ENCODE data around the gene SMOC1.

DNA sequence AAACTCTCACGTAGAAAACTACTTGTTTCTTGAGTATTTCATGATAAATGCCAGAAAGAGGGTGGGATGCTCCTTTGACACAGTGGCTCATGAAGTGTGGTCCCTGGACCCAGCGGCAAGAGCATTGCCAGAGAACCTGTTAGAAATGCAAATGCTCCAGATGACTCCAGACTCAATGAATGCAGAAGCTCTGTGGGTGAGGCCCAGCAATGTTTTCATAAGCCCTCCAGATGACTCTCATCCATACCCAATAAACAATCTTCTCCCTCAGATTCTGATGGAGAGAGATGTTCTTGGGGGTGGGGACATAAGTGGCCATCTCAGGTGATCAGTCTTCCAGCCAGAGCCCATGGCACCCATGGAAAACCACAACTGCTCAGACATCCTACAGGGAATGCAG is 88.9 kb downstream of the SMOC1 start:
- TF ChIP-seq POLR2AphosphoS5 (IDR thresholded peaks at IDR 0.05) (no peak), CTCF (IDR thresholded peaks at IDR 0.05) (no peak)

Measured in suprapubic skin (tissue), 3 donors.